ENCODE measurements around the gene SGMS2. TPM values are rescaled to one million over a fixed set of nuclear protein-coding genes. Genes with fewer than 3 reads are reported as not detected.

Gene SGMS2
- total and polyA plus RNA-seq, 2 experiments from 2014 or later, result 35.3 to 116 TPM

- Histone ChIP-seq H3K9me3 (ENCODE audit: low read depth) (no peaks in the 10 kb centered on the region), H3K9ac (peak overlapping the region; percentile 96), H3K4me1 (ENCODE audit: insufficient read depth) (peaks cover 16% of the 10 kb centered on the region; the same call in 1 of the 2 replicates), H3K9me2 (ENCODE audit: insufficient read depth) (no peaks in the 10 kb centered on the region), H4K20me1 (ENCODE audit: insufficient read depth) (no peaks in the 10 kb centered on the region), H3K27me3 (replicated peaks; ENCODE audit: insufficient read depth) (no peaks in the 10 kb centered on the region), H3K27ac (peak overlapping the region; percentile 90), H3K36me3 (ENCODE audit: low read depth) (no peaks in the 10 kb centered on the region), H3F3A (ENCODE audit: insufficient read depth) (peaks cover 18% of the 10 kb centered on the region), H2AFZ (peak overlapping the region; percentile 85), H3K4me2 (ENCODE audit: unreplicated experiment) (peak overlapping the region; percentile 85), H3K79me2 (ENCODE audit: insufficient read depth) (peaks cover 33% of the 10 kb centered on the region), H3K4me3 (peak overlapping the region; percentile 81)
- 18 to 19% methylated on average over 11 of the region's 11 CpGs for WGBS, 2 experiments (ENCODE audit: low coverage in 1 of 2, low lambda C conversion rate in 2 of 2, missing lambda C conversion rate in 2 of 2)
- TF ChIP-seq EZH2phosphoT487 (IDR thresholded peaks at IDR 0.05; ENCODE audit: insufficient read depth, low read depth) (no peak), EZH2 (IDR thresholded peaks at IDR 0.05; ENCODE audit: insufficient read depth, poor library complexity, severe bottlenecking) (no peak)
- no peak for DNase-seq
- in situ Hi-C loops (cut with MboI), result no loop called here
Observed at GRCh38 chr4:107823870-107824349, 822 bp upstream of the SGMS2 start.

- Histone ChIP-seq H4K20me1 (ENCODE audit: insufficient read depth) (no peaks in the 10 kb centered on the region), H3K4me2 (ENCODE audit: unreplicated experiment) (peak overlapping the region; percentile 100), H3F3A (ENCODE audit: insufficient read depth) (peaks cover 18% of the 10 kb centered on the region), H3K9me3 (ENCODE audit: low read depth) (no peaks in the 10 kb centered on the region), H2AFZ (peak overlapping the region; percentile 67), H3K36me3 (ENCODE audit: low read depth) (no peaks in the 10 kb centered on the region), H3K4me3 (peak overlapping the region; percentile 81), H3K27ac (peak overlapping the region; percentile 90), H3K27me3 (replicated peaks; ENCODE audit: insufficient read depth) (no peaks in the 10 kb centered on the region), H3K9ac (peak overlapping the region; percentile 96), H3K4me1 (ENCODE audit: insufficient read depth) (peaks cover 16% of the 10 kb centered on the region; the same call in 1 of the 2 replicates), H3K79me2 (ENCODE audit: insufficient read depth) (peaks cover 42% of the 10 kb centered on the region), H3K9me2 (ENCODE audit: insufficient read depth) (no peaks in the 10 kb centered on the region)
- in situ Hi-C loops (cut with MboI), result no loop called here
- peak; percentile 78 for DNase-seq
- 1% methylated on average over 29 to 35 of the region's 39 CpGs for WGBS, 2 experiments (ENCODE audit: low coverage in 1 of 2, low lambda C conversion rate in 2 of 2, missing lambda C conversion rate in 2 of 2)
- TF ChIP-seq EZH2phosphoT487 (IDR thresholded peaks at IDR 0.05; ENCODE audit: insufficient read depth, low read depth) (no peak), EZH2 (IDR thresholded peaks at IDR 0.05; ENCODE audit: insufficient read depth, poor library complexity, severe bottlenecking) (no peak)
Observed at GRCh38 chr4:107825072-107825824, 516 bp downstream of the SGMS2 start.

GRCh38 chr4:107826421-107826980 is 1.8 kb downstream of the SGMS2 start:
- Histone ChIP-seq H2AFZ (no peak overlapping the region), H3K27me3 (replicated peaks; ENCODE audit: insufficient read depth) (no peaks in the 10 kb centered on the region), H3K36me3 (ENCODE audit: low read depth) (no peaks in the 10 kb centered on the region), H3K9ac (peak overlapping the region; percentile 96), H3K4me1 (ENCODE audit: insufficient read depth) (peaks cover 16% of the 10 kb centered on the region; the same call in 1 of the 2 replicates), H4K20me1 (ENCODE audit: insufficient read depth) (no peaks in the 10 kb centered on the region), H3K9me3 (ENCODE audit: low read depth) (no peaks in the 10 kb centered on the region), H3K27ac (no peak overlapping the region), H3K79me2 (ENCODE audit: insufficient read depth) (peaks cover 54% of the 10 kb centered on the region), H3F3A (ENCODE audit: insufficient read depth) (peaks cover 18% of the 10 kb centered on the region), H3K4me2 (ENCODE audit: unreplicated experiment) (peak overlapping the region; percentile 100), H3K9me2 (ENCODE audit: insufficient read depth) (no peaks in the 10 kb centered on the region), H3K4me3 (peak overlapping the region; percentile 81)
- in situ Hi-C loops (cut with MboI), result no loop called here
- 65 to 70% methylated on average over 5 of the region's 5 CpGs for WGBS, 2 experiments (ENCODE audit: low coverage in 1 of 2, low lambda C conversion rate in 2 of 2, missing lambda C conversion rate in 2 of 2)
- peak; percentile 19 for DNase-seq
- TF ChIP-seq EZH2phosphoT487 (IDR thresholded peaks at IDR 0.05; ENCODE audit: insufficient read depth, low read depth) (no peak), EZH2 (IDR thresholded peaks at IDR 0.05; ENCODE audit: insufficient read depth, poor library complexity, severe bottlenecking) (no peak)

DNA sequence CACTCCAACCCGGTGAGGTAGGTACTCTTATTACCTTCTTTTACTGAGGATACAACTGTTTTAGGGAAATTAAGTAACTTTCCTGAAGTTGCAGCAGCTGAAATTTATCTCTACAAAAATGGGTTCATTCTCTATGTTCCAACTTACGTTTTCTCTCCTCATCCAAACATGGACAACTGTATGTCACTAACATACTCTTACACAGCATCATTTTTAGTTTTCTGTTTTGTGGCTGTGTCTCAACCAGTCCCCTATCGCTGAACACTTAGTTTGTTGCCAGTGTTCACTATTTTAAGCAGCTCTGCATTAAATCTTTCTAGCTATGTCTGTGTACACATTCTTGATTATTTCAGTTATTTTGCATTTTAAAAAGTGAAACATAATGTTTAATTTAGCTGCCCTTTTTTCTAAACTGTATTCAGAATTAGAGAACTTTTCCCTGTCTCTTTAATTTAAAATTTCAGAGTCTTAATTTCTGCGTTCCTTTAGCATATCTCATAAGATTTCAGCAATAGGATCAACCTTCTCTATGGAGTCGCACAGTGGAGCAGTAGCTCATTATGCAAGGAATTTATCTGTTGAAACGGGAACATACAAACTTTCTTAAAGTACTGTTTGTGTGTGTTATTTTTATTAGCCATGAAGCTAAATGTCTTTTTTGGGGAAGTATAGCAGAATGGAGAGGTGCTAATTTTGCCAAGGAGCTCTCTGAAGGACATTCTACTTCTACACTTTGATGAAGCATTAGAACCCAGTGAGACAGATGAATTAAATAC is 3.8 kb downstream of the SGMS2 start:
- TF ChIP-seq EZH2 (IDR thresholded peaks at IDR 0.05; ENCODE audit: insufficient read depth, poor library complexity, severe bottlenecking), result no peak
- TF ChIP-seq EZH2phosphoT487 (IDR thresholded peaks at IDR 0.05; ENCODE audit: insufficient read depth, low read depth), result no peak
- in situ Hi-C loops (cut with MboI), result no loop called here
- H3K79me2 ChIP-seq (ENCODE audit: insufficient read depth), result peaks cover 74% of the 10 kb centered on the region

More for the DNA sequence above, 3.8 kb downstream of the SGMS2 start:
- H3F3A ChIP-seq (ENCODE audit: insufficient read depth), result peaks cover 12% of the 10 kb centered on the region
- no peak overlapping the region for H3K4me2 ChIP-seq (ENCODE audit: unreplicated experiment)
- H3K9ac ChIP-seq, result no peak overlapping the region
- DNase-seq, result no peak
- no peaks in the 10 kb centered on the region for H3K9me2 ChIP-seq (ENCODE audit: insufficient read depth)
- no peak overlapping the region for H3K27ac ChIP-seq
- no peaks in the 10 kb centered on the region for H3K27me3 ChIP-seq (replicated peaks; ENCODE audit: insufficient read depth)
- H3K4me3 ChIP-seq, result no peak overlapping the region
- peaks cover 16% of the 10 kb centered on the region; the same call in 1 of the 2 replicates for H3K4me1 ChIP-seq (ENCODE audit: insufficient read depth)
- WGBS, 2 experiments (ENCODE audit: low coverage in 1 of 2, low lambda C conversion rate in 2 of 2, missing lambda C conversion rate in 2 of 2), result 96 to 97% methylated on average over 6 of the region's 6 CpGs
- no peak overlapping the region for H2AFZ ChIP-seq
- H4K20me1 ChIP-seq (ENCODE audit: insufficient read depth), result no peaks in the 10 kb centered on the region
- no peaks in the 10 kb centered on the region for H3K9me3 ChIP-seq (ENCODE audit: low read depth)
- no peaks in the 10 kb centered on the region for H3K36me3 ChIP-seq (ENCODE audit: low read depth)

Data from GM23248 (cell line).